Thyroid gland (tissue), 4 donors: ENCODE data around the gene DCUN1D4. TPM values are rescaled to one million over a fixed set of nuclear protein-coding genes. Genes with fewer than 3 reads are reported as not detected.

Experiments
- DNase-seq, 2 donors: peaks; one replicate each; pipeline ENCODE4 v3.0.0-alpha.2; 2019
- H3K27ac ChIP-seq, 3 donors: fragments of 200-600 bp; sonication (generic); 1 replicate in 2 of 3; 2 replicates in 1 of 3; pipeline ENCODE4 v1.5.1; 2016 to 2019; ENCODE audit warnings: mild to moderate bottlenecking in 1 of 3, moderate library complexity in 1 of 3
- H3K27me3 ChIP-seq: fragments of 200-600 bp; sonication (generic); one replicate; pipeline ENCODE4 v1.5.1; 2019
- H3K36me3 ChIP-seq, 2 donors: fragments of 200-600 bp; sonication (generic); one replicate each; pipeline ENCODE4 v1.5.1; 2016 to 2019
- H3K4me1 ChIP-seq, 2 donors: fragments of 200-600 bp; sonication (generic); one replicate each; pipeline ENCODE4 v1.5.1; 2017 to 2019
- H3K4me3 ChIP-seq, 3 donors: fragments of 200-600 bp; sonication (generic); replicated peaks in 1 of 3; 1 replicate in 2 of 3; 2 replicates in 1 of 3; pipeline ENCODE4 v1.5.1; 2016; ENCODE audit warnings: mild to moderate bottlenecking in 1 of 3
- H3K9me3 ChIP-seq: fragments of 200-600 bp; sonication (generic); one replicate; pipeline ENCODE4 v1.5.1; 2017
- POLR2A ChIP-seq, 2 donors: fragments of 450-650 bp; IDR thresholded peaks; one replicate each; pipeline ENCODE4 v1.6.1; 2017; ENCODE audit warnings: antibody characterized with exemption in 2 of 2, mild to moderate bottlenecking in 2 of 2, moderate library complexity in 1 of 2
- WGBS, 2 donors: methylation state at CpG; one replicate each; pipeline ENCODE4 v1.1.5; 2017; 5-methylcytosine and 5-hydroxymethylcytosine counted together
- intact Hi-C: fragments of 100-400 bp; cut with DNase I; formaldehyde crosslinking; loops from one replicate; pipeline ENCODE4 v1.15.1; 2023
- total RNA-seq, 4 donors: library from RNA; depleted of rRNA; stranded (reverse); fragments of >200 nt; gene quantifications; one replicate each; pipeline ENCODE4 v1.2.3, GENCODE V29; 2016
- TF ChIP-seq, protein P1 (sequence below), 6 experiments: fragments of 200-600 bp in 3 of 6; fragments of 450-650 bp in 3 of 6; sonication (generic) in 3 of 6; IDR thresholded peaks; one replicate each; pipeline ENCODE4 v1.5.1; 2016 to 2019; ENCODE audit warnings: antibody characterized with exemption in 6 of 6, mild to moderate bottlenecking in 2 of 6, inconsistent platforms in 1 of 6, moderate library complexity in 1 of 6

DCUN1D4 gene
- total RNA-seq, 4 donors from 2014 or later: 44.6 to 81.4 (median 51.7) TPM

DNA sequence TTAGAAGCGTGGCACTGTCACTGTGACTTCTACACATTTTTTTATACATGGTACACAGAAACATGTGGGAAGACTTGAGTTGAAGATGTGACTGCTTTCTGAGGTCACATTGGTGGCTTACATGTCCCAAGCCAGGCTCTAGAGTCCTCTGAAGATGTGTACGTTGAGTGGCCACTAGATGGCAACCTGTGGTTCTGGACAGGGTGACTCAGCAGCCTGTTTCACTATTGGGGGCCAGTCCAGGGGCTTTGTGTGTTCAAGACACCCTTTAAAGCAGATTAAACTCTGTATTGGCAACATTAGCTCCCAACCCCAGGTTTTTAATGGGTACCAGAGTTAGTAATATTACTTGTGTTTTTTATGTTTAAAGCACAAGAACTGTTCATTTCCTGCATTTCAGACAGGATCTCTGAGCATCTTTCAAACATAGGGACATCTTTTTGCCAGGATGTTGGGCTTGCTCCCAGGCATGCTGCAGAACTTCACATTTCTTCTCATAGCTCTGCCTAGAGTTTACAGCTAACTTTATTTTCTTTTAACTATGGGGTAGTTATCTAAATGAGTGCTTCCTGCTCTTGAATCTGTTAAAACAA, 53.0 kb downstream of the DCUN1D4 start:
- TF ChIP-seq, protein P1, sequence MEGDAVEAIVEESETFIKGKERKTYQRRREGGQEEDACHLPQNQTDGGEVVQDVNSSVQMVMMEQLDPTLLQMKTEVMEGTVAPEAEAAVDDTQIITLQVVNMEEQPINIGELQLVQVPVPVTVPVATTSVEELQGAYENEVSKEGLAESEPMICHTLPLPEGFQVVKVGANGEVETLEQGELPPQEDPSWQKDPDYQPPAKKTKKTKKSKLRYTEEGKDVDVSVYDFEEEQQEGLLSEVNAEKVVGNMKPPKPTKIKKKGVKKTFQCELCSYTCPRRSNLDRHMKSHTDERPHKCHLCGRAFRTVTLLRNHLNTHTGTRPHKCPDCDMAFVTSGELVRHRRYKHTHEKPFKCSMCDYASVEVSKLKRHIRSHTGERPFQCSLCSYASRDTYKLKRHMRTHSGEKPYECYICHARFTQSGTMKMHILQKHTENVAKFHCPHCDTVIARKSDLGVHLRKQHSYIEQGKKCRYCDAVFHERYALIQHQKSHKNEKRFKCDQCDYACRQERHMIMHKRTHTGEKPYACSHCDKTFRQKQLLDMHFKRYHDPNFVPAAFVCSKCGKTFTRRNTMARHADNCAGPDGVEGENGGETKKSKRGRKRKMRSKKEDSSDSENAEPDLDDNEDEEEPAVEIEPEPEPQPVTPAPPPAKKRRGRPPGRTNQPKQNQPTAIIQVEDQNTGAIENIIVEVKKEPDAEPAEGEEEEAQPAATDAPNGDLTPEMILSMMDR (IDR thresholded peaks at IDR 0.05): peak; percentile 40 to 78 (median 58)
- no peak for TF ChIP-seq POLR2A (IDR thresholded peaks at IDR 0.05)
- Histone ChIP-seq H3K36me3 (peaks cover 0 to 4% of the 10 kb centered on the region in 2 donors), H3K27me3 (no peaks in the 10 kb centered on the region), H3K27ac (peak overlapping the region in 2 of 3 donors; percentile 31 to 38), H3K9me3 (no peaks in the 10 kb centered on the region), H3K4me1 (peaks cover 0 to 33% of the 10 kb centered on the region in 2 donors), H3K4me3 (no peak overlapping the region)
- peak; percentile 58 to 63 for DNase-seq
- intact Hi-C loops: loop anchor here (10.0 kb wide), 1 partner anchor 129 kb away; the partner anchor contains the start of gene LRRC66
- 36 to 56% methylated on average over 1 to 2 of the region's 2 CpGs for WGBS, 2 donors

DNA sequence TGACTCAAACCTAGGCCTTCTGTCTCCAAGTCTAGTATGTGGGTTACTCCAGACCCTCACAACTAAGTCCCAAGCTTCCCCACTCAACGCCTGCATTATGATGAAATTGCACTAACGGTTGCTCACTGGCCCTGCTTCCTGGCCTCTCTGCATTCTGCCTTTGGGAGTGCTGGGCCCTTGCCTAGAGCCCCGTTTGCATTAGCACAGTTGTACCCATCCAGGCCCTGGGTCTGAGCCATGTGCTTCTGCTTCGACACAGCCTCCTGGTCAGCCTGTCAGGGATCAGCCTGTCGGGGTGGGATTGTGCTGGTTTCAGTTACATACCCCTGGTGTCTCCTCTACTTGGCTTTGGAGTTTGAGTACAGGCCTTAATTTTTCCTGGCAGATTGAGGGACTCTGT, 58.4 kb downstream of the DCUN1D4 start:
- Histone ChIP-seq H3K27ac (no peak overlapping the region), H3K4me1 (peaks cover 0 to 11% of the 10 kb centered on the region in 2 donors), H3K4me3 (no peak overlapping the region), H3K27me3 (no peaks in the 10 kb centered on the region), H3K36me3 (peaks cover 0 to 6% of the 10 kb centered on the region in 2 donors), H3K9me3 (no peaks in the 10 kb centered on the region)
- WGBS, 2 donors: 81 to 94% methylated on average over 5 of the region's 5 CpGs
- DNase-seq: no peak
- intact Hi-C loops: no loop called here
- TF ChIP-seq POLR2A (IDR thresholded peaks at IDR 0.05): no peak
- TF ChIP-seq, protein P1 (IDR thresholded peaks at IDR 0.05): no peak

DNA sequence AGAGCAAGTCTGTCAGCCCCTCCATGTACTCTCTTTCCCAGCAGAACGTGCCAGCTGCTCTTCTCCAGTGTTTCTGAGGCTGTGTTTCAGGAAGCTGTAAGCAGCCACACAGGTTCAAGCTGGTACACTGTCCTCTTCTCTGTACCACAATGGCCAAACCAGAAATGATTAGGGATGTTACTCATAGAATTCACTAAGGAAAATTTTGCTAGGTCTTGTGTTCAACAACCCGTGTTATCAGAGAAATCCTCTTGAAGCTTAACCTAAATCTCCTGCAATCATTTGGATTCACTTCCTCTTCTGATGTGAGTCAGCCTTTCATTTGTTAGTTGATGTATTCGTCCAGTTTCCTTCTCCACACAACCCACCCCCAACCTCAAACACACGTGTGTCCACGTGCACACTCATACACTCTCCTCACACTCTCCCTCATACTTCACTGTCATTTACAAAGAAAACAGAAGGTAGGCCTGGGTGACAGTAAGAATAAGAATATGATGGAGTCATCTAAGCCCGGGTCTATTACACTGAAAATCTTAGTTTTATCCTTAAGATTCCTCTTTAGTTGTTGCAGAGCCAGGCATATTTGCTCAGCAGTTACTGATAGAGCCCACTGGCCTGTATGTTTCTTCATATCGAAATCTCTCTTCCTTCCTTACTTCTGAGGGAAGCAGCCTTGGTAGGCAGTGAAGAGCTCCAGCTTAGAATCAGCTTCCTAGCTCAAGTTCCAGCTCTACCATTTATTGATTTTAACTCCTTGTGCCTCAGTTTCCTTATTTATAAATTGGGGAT, 63.4 kb downstream of the DCUN1D4 start:
- no peak for DNase-seq
- Histone ChIP-seq H3K27me3 (no peaks in the 10 kb centered on the region), H3K36me3 (peaks cover 6 to 18% of the 10 kb centered on the region in 2 donors), H3K4me3 (no peak overlapping the region), H3K4me1 (no peaks in the 10 kb centered on the region), H3K27ac (no peak overlapping the region), H3K9me3 (no peaks in the 10 kb centered on the region)
- intact Hi-C loops: no loop called here
- 75 to 81% methylated on average over 7 of the region's 7 CpGs for WGBS, 2 donors
- TF ChIP-seq, protein P1 (IDR thresholded peaks at IDR 0.05): no peak
- no peak for TF ChIP-seq POLR2A (IDR thresholded peaks at IDR 0.05)

DNA sequence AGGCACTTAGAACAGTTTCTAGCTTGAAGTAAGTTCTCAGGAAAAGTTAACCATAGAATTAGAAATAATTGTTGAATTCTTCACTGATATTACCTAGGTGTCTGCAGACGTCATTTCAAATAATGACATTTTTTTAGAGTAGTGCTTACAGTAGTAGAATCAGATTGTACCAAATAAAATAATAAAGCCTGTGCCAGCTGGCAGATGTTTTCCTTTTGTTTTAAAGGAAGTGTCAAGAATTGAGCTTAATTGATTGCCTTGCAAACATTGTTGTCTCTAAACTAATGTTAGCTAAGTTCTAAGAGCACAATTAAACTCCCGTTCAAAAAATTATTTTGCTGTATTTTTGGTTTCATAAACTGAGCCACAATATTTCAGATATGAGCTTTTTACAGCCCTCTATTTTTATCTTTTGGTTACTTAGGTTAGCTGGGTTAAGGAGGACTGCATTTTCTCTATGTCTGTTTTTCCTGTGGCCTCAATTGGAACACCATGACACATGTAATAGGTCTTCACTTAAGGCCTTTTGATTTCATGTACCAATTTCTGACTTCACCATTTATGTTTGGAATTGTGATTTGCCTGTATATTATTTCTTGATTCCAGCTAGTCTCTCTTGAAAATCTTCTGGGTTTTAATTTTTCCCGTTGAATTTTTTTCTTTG, 64.2 kb downstream of the DCUN1D4 start:
- intact Hi-C loops: no loop called here

More for the DNA sequence above, 64.2 kb downstream of the DCUN1D4 start:
- H3K4me3 ChIP-seq: no peak overlapping the region
- peaks cover 6 to 18% of the 10 kb centered on the region in 2 donors for H3K36me3 ChIP-seq
- no peak overlapping the region for H3K27ac ChIP-seq
- H3K4me1 ChIP-seq: no peaks in the 10 kb centered on the region
- TF ChIP-seq, protein P1 (IDR thresholded peaks at IDR 0.05): no peak
- TF ChIP-seq POLR2A (IDR thresholded peaks at IDR 0.05): no peak
- DNase-seq: no peak
- H3K27me3 ChIP-seq: no peaks in the 10 kb centered on the region
- 74 to 75% methylated on average over 3 of the region's 3 CpGs for WGBS, 2 donors
- H3K9me3 ChIP-seq: no peaks in the 10 kb centered on the region
